Neuronal stem cell (in vitro differentiated cells): ENCODE results near the gene DUS1L.
A peak's percentile ranks its signal among the peaks of the same experiment; 100 is the strongest.

ENCODE experiments used
- DNase-seq: peaks from one replicate; pipeline ENCODE4 v3.0.0-alpha.2; 2013; ENCODE audit warnings: low spot score
- H2AFZ ChIP-seq: one replicate; pipeline ENCODE4 v1.6.1; 2013; ENCODE audit warnings: mild to moderate bottlenecking, low read length, inconsistent platforms
- H2AK5ac ChIP-seq: 2 replicates; pipeline ENCODE4 v1.6.1; 2013; ENCODE audit warnings: low read depth, mild to moderate bottlenecking, inconsistent platforms, low read length, moderate library complexity, mixed read lengths
- H2BK120ac ChIP-seq: 2 replicates; pipeline ENCODE4 v1.6.1; 2013; ENCODE audit warnings: low read depth, mild to moderate bottlenecking, inconsistent platforms, low read length, moderate library complexity, mixed read lengths
- H2BK12ac ChIP-seq: one replicate; pipeline ENCODE4 v1.6.1; 2013; ENCODE audit warnings: low read length, inconsistent platforms
- H2BK15ac ChIP-seq: 2 replicates; pipeline ENCODE4 v1.6.1; 2013; ENCODE audit warnings: mild to moderate bottlenecking, low read length, inconsistent platforms, mixed read lengths
- H2BK5ac ChIP-seq: one replicate; pipeline ENCODE4 v1.6.1; 2013; ENCODE audit warnings: inconsistent platforms, mild to moderate bottlenecking, low read length, moderate library complexity
- H3K14ac ChIP-seq: one replicate; pipeline ENCODE4 v1.6.1; 2013; ENCODE audit warnings: low read length, inconsistent platforms
- H3K18ac ChIP-seq: 2 replicates; pipeline ENCODE4 v1.6.1; 2013; ENCODE audit warnings: low read length, inconsistent platforms
- H3K23ac ChIP-seq: 2 replicates; pipeline ENCODE4 v1.6.1; 2013; ENCODE audit warnings: low read depth, mild to moderate bottlenecking, mixed read lengths, low read length, inconsistent platforms; ENCODE audit not compliant: poor library complexity
- H3K27ac ChIP-seq: replicated peaks from 3 replicates; pipeline ENCODE4 v1.5.1; 2013; ENCODE audit warnings: low read length, inconsistent platforms
- H3K27me3 ChIP-seq, 3 experiments: 2 replicates each; pipeline ENCODE4 v1.6.1; 2013; ENCODE audit warnings: low read length in 3 of 3, mild to moderate bottlenecking in 2 of 3, inconsistent platforms in 1 of 3, low read depth in 1 of 3, mixed read lengths in 1 of 3, moderate library complexity in 1 of 3; ENCODE audit not compliant: control insufficient read depth in 3 of 3, insufficient read depth in 3 of 3
- H3K36me3 ChIP-seq, 2 donors: replicated peaks in 1 of 2; 2 replicates each; pipeline ENCODE4 v1.6.1; 2013; ENCODE audit warnings: low read length in 2 of 2; ENCODE audit not compliant: control insufficient read depth in 2 of 2, insufficient read depth in 2 of 2
- H3K4ac ChIP-seq: 2 replicates; pipeline ENCODE4 v1.6.1; 2013; ENCODE audit warnings: inconsistent platforms, mild to moderate bottlenecking, low read length, moderate library complexity
- H3K4me1 ChIP-seq, 2 donors: 1 replicate in 1 of 2; 2 replicates in 1 of 2; pipeline ENCODE4 v1.6.1; 2013; ENCODE audit warnings: low read length in 2 of 2, low read depth in 1 of 2; ENCODE audit not compliant: control insufficient read depth in 2 of 2, insufficient read depth in 1 of 2
- H3K4me2 ChIP-seq: one replicate; pipeline ENCODE4 v1.6.1; 2013; ENCODE audit warnings: mild to moderate bottlenecking, low read length, inconsistent platforms; ENCODE audit not compliant: insufficient read depth, poor library complexity, severe bottlenecking
- H3K4me3 ChIP-seq, 2 donors: 2 replicates each; pipeline ENCODE4 v1.5.1; 2013; ENCODE audit warnings: low read length in 2 of 2, mild to moderate bottlenecking in 2 of 2, inconsistent platforms in 1 of 2, moderate library complexity in 1 of 2
- H3K79me1 ChIP-seq: one replicate; pipeline ENCODE4 v1.6.1; 2013; ENCODE audit warnings: low read depth, mild to moderate bottlenecking, inconsistent platforms, low read length, moderate library complexity
- H3K9ac ChIP-seq: one replicate; pipeline ENCODE4 v1.6.1; 2013; ENCODE audit warnings: mild to moderate bottlenecking, low read depth, low read length, inconsistent platforms; ENCODE audit not compliant: poor library complexity
- H3K9me3 ChIP-seq, 2 donors: replicated peaks in 1 of 2; 2 replicates each; pipeline versions ENCODE3 to v1.6.1; 2013; ENCODE audit warnings: low read length in 2 of 2, mild to moderate bottlenecking in 2 of 2, inconsistent platforms in 1 of 2, low read depth in 1 of 2, mixed read lengths in 1 of 2, moderate library complexity in 1 of 2; ENCODE audit not compliant: control insufficient read depth in 2 of 2, insufficient read depth in 1 of 2
- H4K8ac ChIP-seq: one replicate; pipeline ENCODE4 v1.6.1; 2013; ENCODE audit warnings: low read depth, mild to moderate bottlenecking, inconsistent platforms, low read length, moderate library complexity
- H4K91ac ChIP-seq: one replicate; pipeline ENCODE4 v1.6.1; 2013; ENCODE audit warnings: low read length, low read depth, mild to moderate bottlenecking, inconsistent platforms; ENCODE audit not compliant: poor library complexity
- WGBS, 2 donors: extraction: QIAGEN DNeasy Blood & Tissue Kit; methylation state at CpG; one replicate each; pipeline ENCODE4 v1.1.7; 2013; ENCODE audit warnings: missing lambda C conversion rate in 2 of 2, mixed read lengths in 1 of 2; ENCODE audit not compliant: insufficient read length in 2 of 2, insufficient replicate concordance in 1 of 2; ENCODE audit errors: extremely low coverage in 2 of 2; 5-methylcytosine and 5-hydroxymethylcytosine counted together

The DUS1L gene

GRCh38 chr17:82012640-82013295, 52.8 kb downstream of the DUS1L start:
- no peak overlapping the region for H4K8ac ChIP-seq
- H2BK120ac ChIP-seq, result no peak overlapping the region
- H2BK12ac ChIP-seq, result no peak overlapping the region
- H2AK5ac ChIP-seq, result peak overlapping the region; percentile 56
- peak overlapping the region; percentile 20 for H3K23ac ChIP-seq
- H3K27ac ChIP-seq, result peak overlapping the region; percentile 22
- H2AFZ ChIP-seq, result no peak overlapping the region
- no peak overlapping the region for H4K91ac ChIP-seq
- H3K4me1 ChIP-seq, result peaks cover 0 to 15% of the 10 kb centered on the region in 2 donors
- H3K4ac ChIP-seq, result no peak overlapping the region
- H3K79me1 ChIP-seq, result no peaks in the 10 kb centered on the region
- no peak overlapping the region for H2BK5ac ChIP-seq
- H3K18ac ChIP-seq, result no peak overlapping the region
- H3K27me3 ChIP-seq, result no peaks in the 10 kb centered on the region
- no peaks in the 10 kb centered on the region for H3K9me3 ChIP-seq
- no peak overlapping the region for H3K4me3 ChIP-seq
- no peak overlapping the region for H3K4me2 ChIP-seq
- H3K9ac ChIP-seq, result peak overlapping the region; percentile 63
- no CpG with 5 or more reads among the region's 19 CpGs for WGBS, 2 donors
- no peak for DNase-seq
- no peak overlapping the region for H2BK15ac ChIP-seq
- H3K14ac ChIP-seq, result peak overlapping the region; percentile 94
- peaks cover 1 to 9% of the 10 kb centered on the region in 2 donors for H3K36me3 ChIP-seq

- no peak for DNase-seq
- Histone ChIP-seq H4K91ac (no peak overlapping the region), H3K23ac (peak overlapping the region; percentile 80), H3K4ac (no peak overlapping the region), H2AK5ac (no peak overlapping the region), H3K4me3 (no peak overlapping the region), H3K36me3 (peaks cover 1 to 5% of the 10 kb centered on the region in 2 donors), H4K8ac (no peak overlapping the region), H3K9ac (peak overlapping the region; percentile 63), H2BK5ac (no peak overlapping the region), H3K27ac (no peak overlapping the region), H3K27me3 (no peaks in the 10 kb centered on the region), H3K18ac (no peak overlapping the region), H3K14ac (peak overlapping the region; percentile 38), H2BK12ac (no peak overlapping the region), H3K9me3 (no peaks in the 10 kb centered on the region), H2BK15ac (no peak overlapping the region), H3K4me2 (no peak overlapping the region), H3K79me1 (no peaks in the 10 kb centered on the region), H3K4me1 (peaks cover 0 to 15% of the 10 kb centered on the region in 2 donors), H2AFZ (no peak overlapping the region), H2BK120ac (no peak overlapping the region)
- WGBS, 2 donors, result no CpG with 5 or more reads among the region's 20 CpGs
Measured at GRCh38 chr17:82012261-82012639, 53.4 kb downstream of the DUS1L start.

- H3K18ac ChIP-seq, result no peak overlapping the region
- H3K4ac ChIP-seq, result no peak overlapping the region
- no peaks in the 10 kb centered on the region for H3K27me3 ChIP-seq
- H2BK15ac ChIP-seq, result no peak overlapping the region
- H3K4me1 ChIP-seq, result peaks cover 0 to 15% of the 10 kb centered on the region in 2 donors
- no peak overlapping the region for H2BK12ac ChIP-seq
- H3K14ac ChIP-seq, result no peak overlapping the region
- DNase-seq, result no peak
- H2BK5ac ChIP-seq, result no peak overlapping the region
- H3K4me2 ChIP-seq, result no peak overlapping the region
- H2BK120ac ChIP-seq, result no peak overlapping the region
- no peak overlapping the region for H2AK5ac ChIP-seq
- no peak overlapping the region for H4K8ac ChIP-seq
- WGBS, 2 donors, result no CpG with 5 or more reads among the region's 19 CpGs
- H3K27ac ChIP-seq, result no peak overlapping the region
- H3K9ac ChIP-seq, result no peak overlapping the region
- H3K23ac ChIP-seq, result peak overlapping the region; percentile 80
- no peaks in the 10 kb centered on the region for H3K9me3 ChIP-seq
- no peaks in the 10 kb centered on the region for H3K79me1 ChIP-seq
- peaks cover 1 to 4% of the 10 kb centered on the region in 2 donors for H3K36me3 ChIP-seq
- H4K91ac ChIP-seq, result no peak overlapping the region
- no peak overlapping the region for H2AFZ ChIP-seq
- no peak overlapping the region for H3K4me3 ChIP-seq
Measured at GRCh38 chr17:82011617-82012187, 53.9 kb downstream of the DUS1L start.

GRCh38 chr17:82010575-82011525, 54.8 kb downstream of the DUS1L start:
- H2BK12ac ChIP-seq, result no peak overlapping the region
- no peak overlapping the region for H2BK5ac ChIP-seq
- no peak overlapping the region for H3K4ac ChIP-seq
- no peak overlapping the region for H3K9ac ChIP-seq
- peaks cover 3% of the 10 kb centered on the region for H3K79me1 ChIP-seq
- no peak overlapping the region for H3K27ac ChIP-seq
- no peak overlapping the region for H2BK15ac ChIP-seq
- H3K9me3 ChIP-seq, result no peaks in the 10 kb centered on the region
- WGBS, 2 donors, result no CpG with 5 or more reads among the region's 39 CpGs
- no peak overlapping the region for H3K23ac ChIP-seq
- H3K36me3 ChIP-seq, result peaks cover 1 to 4% of the 10 kb centered on the region in 2 donors
- H3K14ac ChIP-seq, result no peak overlapping the region
- H2AFZ ChIP-seq, result no peak overlapping the region
- H3K4me1 ChIP-seq, result peaks cover 0 to 13% of the 10 kb centered on the region in 2 donors
- no peak overlapping the region for H2AK5ac ChIP-seq
- no peak overlapping the region for H3K18ac ChIP-seq
- H3K27me3 ChIP-seq, result no peaks in the 10 kb centered on the region
- no peak overlapping the region for H2BK120ac ChIP-seq
- no peak overlapping the region for H3K4me3 ChIP-seq
- DNase-seq, result no peak
- H4K91ac ChIP-seq, result no peak overlapping the region
- H4K8ac ChIP-seq, result no peak overlapping the region
- no peak overlapping the region for H3K4me2 ChIP-seq
